NB4 (cell line): ENCODE measurements around the gene EGFL7.

Experiments used
- DNase-seq: peaks from one replicate; pipeline ENCODE4 v3.0.0; 2010; ENCODE audit warnings: low read depth
- H3K4me3 ChIP-seq: one replicate; pipeline ENCODE4 v1.5.1; 2011; ENCODE audit warnings: mild to moderate bottlenecking, low read depth, low read length, moderate library complexity
- CTCF ChIP-seq: IDR thresholded peaks from one replicate; pipeline ENCODE4 v1.5.1; 2012; ENCODE audit warnings: low read depth, low read length
- MAX ChIP-seq: IDR thresholded peaks from 2 replicates; pipeline ENCODE4 v1.6.1; 2011; ENCODE audit warnings: low read depth, low read length
- MYC ChIP-seq: IDR thresholded peaks from 2 replicates; pipeline ENCODE4 v1.6.1; 2011; ENCODE audit warnings: low read depth, low read length
- POLR2A ChIP-seq: IDR thresholded peaks from 2 replicates; pipeline ENCODE4 v1.6.1; 2011; ENCODE audit warnings: mild to moderate bottlenecking; ENCODE audit not compliant: insufficient read length; ENCODE audit errors: extremely low read depth

EGFL7 gene

GRCh38 chr9:136674786-136675349, 12.2 kb downstream of the EGFL7 start:
- TF ChIP-seq CTCF (no peak), POLR2A (no peak), MYC (no peak), MAX (no peak)
- DNase-seq, result no peak
- no peak overlapping the region for H3K4me3 ChIP-seq

- H3K4me3 ChIP-seq, result no peak overlapping the region
- TF ChIP-seq POLR2A (no peak), CTCF (no peak), MAX (no peak), MYC (no peak)
- no peak for DNase-seq
These were observed 13.0 kb downstream of the EGFL7 start for GRCh38 chr9:136675477-136676296.

GRCh38 chr9:136676297-136676794, 13.6 kb downstream of the EGFL7 start:
- H3K4me3 ChIP-seq, result no peak overlapping the region
- no peak for DNase-seq
- no peak for TF ChIP-seq MYC
- TF ChIP-seq CTCF, result no peak
- TF ChIP-seq MAX, result no peak
- no peak for TF ChIP-seq POLR2A

- no peak for TF ChIP-seq CTCF
- no peak for TF ChIP-seq POLR2A
- TF ChIP-seq MYC, result no peak
- no peak for TF ChIP-seq MAX
- H3K4me3 ChIP-seq, result no peak overlapping the region
- no peak for DNase-seq
These were observed 14.4 kb downstream of the EGFL7 start for GRCh38 chr9:136676920-136677686.

- DNase-seq, result no peak
- TF ChIP-seq MAX, result no peak
- no peak for TF ChIP-seq CTCF
- TF ChIP-seq MYC, result no peak
- no peak for TF ChIP-seq POLR2A
- no peak overlapping the region for H3K4me3 ChIP-seq
These were observed 15.3 kb downstream of the EGFL7 start for GRCh38 chr9:136678034-136678433.
